Lower leg skin (tissue), 4 donors: ENCODE data around the gene ZNF593. TPM values are rescaled to one million over a fixed set of nuclear protein-coding genes. Genes with fewer than 3 reads are reported as not detected.

Source experiments
- DNase-seq, 2 donors: peaks; one replicate each; pipeline ENCODE4 v3.0.0-alpha.2; 2019; ENCODE audit warnings: low spot score in 2 of 2
- H3K4me3 ChIP-seq: fragments of 200-600 bp; sonication (generic); 2 replicates; pipeline ENCODE4 v1.5.1; 2017; ENCODE audit warnings: mild to moderate bottlenecking, low read depth; ENCODE audit not compliant: poor library complexity, severe bottlenecking
- CTCF ChIP-seq, 3 donors: fragments of 450-650 bp; IDR thresholded peaks; one replicate each; pipeline ENCODE4 v1.5.1; 2016; ENCODE audit warnings: antibody characterized with exemption in 3 of 3, mild to moderate bottlenecking in 3 of 3, moderate library complexity in 2 of 3
- POLR2A ChIP-seq, 2 donors: fragments of 450-650 bp; IDR thresholded peaks; one replicate each; pipeline ENCODE4 v1.6.1; 2016 to 2017; ENCODE audit warnings: antibody characterized with exemption in 2 of 2, mild to moderate bottlenecking in 1 of 2, moderate library complexity in 1 of 2
- WGBS, 2 donors: methylation state at CpG; one replicate each; pipeline ENCODE4 v1.1.5; 2018; 5-methylcytosine and 5-hydroxymethylcytosine counted together
- intact Hi-C: fragments of 100-400 bp; cut with DNase I; formaldehyde crosslinking; loops from one replicate; pipeline ENCODE4 v1.15.0; 2023; ENCODE audit warnings: low total_unique reads
- total RNA-seq, 4 donors: library from RNA; depleted of rRNA; stranded (reverse); fragments of >200 nt; gene quantifications; one replicate each; pipeline ENCODE4 v1.1.0, GENCODE V29; 2016

The ZNF593 gene
- total RNA-seq, 4 donors from 2014 or later, result 17.4 to 49.3 (median 31.4) TPM

DNA sequence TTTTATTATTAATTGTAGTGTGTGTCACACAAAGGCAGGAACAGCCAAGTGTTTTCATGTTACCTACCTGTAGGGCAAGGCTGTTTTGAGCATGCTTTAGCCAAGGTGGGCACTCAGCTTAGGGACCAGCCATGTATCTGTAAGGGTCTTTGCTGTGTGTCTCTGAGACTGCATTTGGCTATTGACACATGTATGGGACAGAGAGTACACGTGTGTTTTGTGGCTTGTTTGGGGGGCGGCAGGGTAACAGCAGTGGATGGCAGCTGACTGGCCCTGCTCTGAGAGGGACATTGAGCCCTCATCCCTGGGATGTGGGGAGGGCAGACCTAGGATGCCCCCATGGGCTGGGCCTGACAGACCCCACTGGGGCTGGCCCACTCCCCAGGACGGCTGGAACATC lies 27.6 kb downstream of the ZNF593 start:
- DNase-seq, result no peak
- WGBS, 2 donors, result 90 to 91% methylated on average over 3 of the region's 3 CpGs
- H3K4me3 ChIP-seq, result no peak overlapping the region
- intact Hi-C loops, result no loop called here
- TF ChIP-seq POLR2A (IDR thresholded peaks at IDR 0.05) (no peak), CTCF (IDR thresholded peaks at IDR 0.05) (no peak)

DNA sequence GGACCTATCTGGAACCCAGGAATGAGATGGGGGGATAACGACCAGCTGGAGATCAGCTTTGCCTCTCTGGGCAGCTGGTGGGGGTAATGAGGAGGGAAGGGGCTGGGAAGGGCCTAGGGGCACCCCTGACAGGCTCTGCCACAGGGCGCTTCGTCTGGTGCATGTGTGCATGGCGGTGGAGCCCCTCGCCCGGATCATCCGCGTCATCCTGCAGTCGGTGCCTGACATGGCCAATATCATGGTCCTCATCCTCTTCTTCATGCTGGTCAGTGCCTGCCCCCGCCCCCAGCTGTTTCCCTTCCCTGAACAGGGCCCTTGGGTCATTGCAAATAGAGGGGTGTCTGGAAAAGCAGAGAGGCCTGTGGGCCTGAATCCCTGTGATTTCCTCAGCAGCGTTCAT lies 28.1 kb downstream of the ZNF593 start:
- intact Hi-C loops, result no loop called here
- TF ChIP-seq POLR2A (IDR thresholded peaks at IDR 0.05) (no peak), CTCF (IDR thresholded peaks at IDR 0.05) (no peak)
- H3K4me3 ChIP-seq, result no peak overlapping the region
- 85 to 86% methylated on average over 11 of the region's 11 CpGs for WGBS, 2 donors
- DNase-seq, result no peak

GRCh38 chr1:26200413-26200812 lies 30.7 kb downstream of the ZNF593 start:
- TF ChIP-seq CTCF (IDR thresholded peaks at IDR 0.05) (no peak), POLR2A (IDR thresholded peaks at IDR 0.05) (no peak)
- intact Hi-C loops, result no loop called here
- no peak for DNase-seq
- WGBS, 2 donors, result 83 to 84% methylated on average over 5 of the region's 5 CpGs
- no peak overlapping the region for H3K4me3 ChIP-seq

GRCh38 chr1:26203642-26204318 lies 34.1 kb downstream of the ZNF593 start:
- DNase-seq, result no peak
- intact Hi-C loops, result no loop called here
- H3K4me3 ChIP-seq, result no peak overlapping the region
- 77 to 79% methylated on average over 9 of the region's 9 CpGs for WGBS, 2 donors
- TF ChIP-seq CTCF (IDR thresholded peaks at IDR 0.05) (no peak), POLR2A (IDR thresholded peaks at IDR 0.05) (no peak)

GRCh38 chr1:26210147-26210870 lies 40.6 kb downstream of the ZNF593 start:
- 87 to 90% methylated on average over 5 of the region's 5 CpGs for WGBS, 2 donors
- no peak for DNase-seq
- no peak overlapping the region for H3K4me3 ChIP-seq
- no peak for TF ChIP-seq CTCF (IDR thresholded peaks at IDR 0.05)
- TF ChIP-seq POLR2A (IDR thresholded peaks at IDR 0.05), result no peak
- intact Hi-C loops, result no loop called here
